ENCODE data around the gene MRPS22.
"Not testable (repeated sequence)": the region's sequence is repeated elsewhere in the genome, so short reads cannot be mapped to it uniquely, and the experiment has no call there.

The MRPS22 gene

GRCh38 chr3:139396707-139397106 lies 52.9 kb downstream of the MRPS22 start:
- DNase-seq (ENCODE audit: extremely low read depth, low read depth): no peak
- TF ChIP-seq, protein P1, sequence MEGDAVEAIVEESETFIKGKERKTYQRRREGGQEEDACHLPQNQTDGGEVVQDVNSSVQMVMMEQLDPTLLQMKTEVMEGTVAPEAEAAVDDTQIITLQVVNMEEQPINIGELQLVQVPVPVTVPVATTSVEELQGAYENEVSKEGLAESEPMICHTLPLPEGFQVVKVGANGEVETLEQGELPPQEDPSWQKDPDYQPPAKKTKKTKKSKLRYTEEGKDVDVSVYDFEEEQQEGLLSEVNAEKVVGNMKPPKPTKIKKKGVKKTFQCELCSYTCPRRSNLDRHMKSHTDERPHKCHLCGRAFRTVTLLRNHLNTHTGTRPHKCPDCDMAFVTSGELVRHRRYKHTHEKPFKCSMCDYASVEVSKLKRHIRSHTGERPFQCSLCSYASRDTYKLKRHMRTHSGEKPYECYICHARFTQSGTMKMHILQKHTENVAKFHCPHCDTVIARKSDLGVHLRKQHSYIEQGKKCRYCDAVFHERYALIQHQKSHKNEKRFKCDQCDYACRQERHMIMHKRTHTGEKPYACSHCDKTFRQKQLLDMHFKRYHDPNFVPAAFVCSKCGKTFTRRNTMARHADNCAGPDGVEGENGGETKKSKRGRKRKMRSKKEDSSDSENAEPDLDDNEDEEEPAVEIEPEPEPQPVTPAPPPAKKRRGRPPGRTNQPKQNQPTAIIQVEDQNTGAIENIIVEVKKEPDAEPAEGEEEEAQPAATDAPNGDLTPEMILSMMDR (IDR thresholded peaks at IDR 0.05; ENCODE audit: low read depth, low read length): no peak

DNA sequence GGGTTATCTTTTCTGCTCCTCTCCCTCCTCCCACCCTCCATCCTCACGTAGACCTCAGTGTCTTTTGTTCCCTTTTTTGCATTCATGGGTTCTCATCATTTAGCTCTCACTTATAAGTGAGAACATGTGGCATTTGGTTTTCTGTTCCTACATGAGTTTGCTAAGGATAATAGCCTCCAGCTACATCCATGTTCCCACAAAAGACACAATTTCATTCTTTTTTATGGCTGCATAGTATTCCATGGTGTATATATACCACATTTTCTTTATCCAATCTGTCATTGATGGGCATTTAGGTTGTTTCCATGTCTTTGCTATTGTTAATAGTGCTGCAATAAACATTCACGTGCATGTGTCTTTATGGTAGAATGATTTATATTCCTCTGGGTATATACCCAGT lies 57.3 kb downstream of the MRPS22 start:
- DNase-seq (ENCODE audit: extremely low read depth, low read depth): not testable (repeated sequence)

Data from AG09319 (cell line).